GM18498 (cell line): ENCODE results near the gene BNIP5.

Source experiments
- ATAC-seq: cut with Tn5 transposase; IDR thresholded peaks from one replicate; pipeline ENCODE4 v1.9.1; 2021; ENCODE audit warnings: mild to moderate bottlenecking, moderate library complexity; ENCODE audit not compliant: unreplicated experiment

The BNIP5 gene

GRCh38 chr6:36336779-36337241 is at the start of gene BNIP5:
Gene BNIP5 (minus strand): TSS chr6:36336888. CDS start chr6:36330690, 6,198 bp downstream.
- ATAC-seq: no peak

- no peak for ATAC-seq
These were observed 47.4 kb upstream of the BNIP5 start for GRCh38 chr6:36384095-36384494.

GRCh38 chr6:36383606-36384005 is 46.9 kb upstream of the BNIP5 start:
- no peak for ATAC-seq

- no peak for ATAC-seq
These were observed 46.3 kb upstream of the BNIP5 start for GRCh38 chr6:36382976-36383375.

GRCh38 chr6:36381502-36382389 is 45.1 kb upstream of the BNIP5 start:
- no peak for ATAC-seq

GRCh38 chr6:36380166-36380565 is 43.5 kb upstream of the BNIP5 start:
- ATAC-seq: no peak

- ATAC-seq: no peak
These were observed 42.2 kb upstream of the BNIP5 start for GRCh38 chr6:36378936-36379335.

GRCh38 chr6:36378243-36378920 is 41.7 kb upstream of the BNIP5 start:
- ATAC-seq: no peak

GRCh38 chr6:36377594-36377993 is 40.9 kb upstream of the BNIP5 start:
- no peak for ATAC-seq

- no peak for ATAC-seq
These were observed 40.1 kb upstream of the BNIP5 start for GRCh38 chr6:36376742-36377141.

GRCh38 chr6:36376183-36376582 is 39.5 kb upstream of the BNIP5 start:
- ATAC-seq: no peak

GRCh38 chr6:36375644-36376155 is 39.0 kb upstream of the BNIP5 start:
- no peak for ATAC-seq

- ATAC-seq: no peak
These were observed 38.3 kb upstream of the BNIP5 start for GRCh38 chr6:36374972-36375371.

- no peak for ATAC-seq
These were observed 37.5 kb upstream of the BNIP5 start for GRCh38 chr6:36374194-36374593.

GRCh38 chr6:36373368-36374019 is 36.8 kb upstream of the BNIP5 start:
- ATAC-seq: no peak

- no peak for ATAC-seq
These were observed 35.4 kb upstream of the BNIP5 start for GRCh38 chr6:36372088-36372487.

GRCh38 chr6:36371211-36371610 is 34.5 kb upstream of the BNIP5 start:
- no peak for ATAC-seq

- ATAC-seq: no peak
These were observed 34.0 kb upstream of the BNIP5 start for GRCh38 chr6:36370638-36371037.

- no peak for ATAC-seq
These were observed 32.5 kb upstream of the BNIP5 start for GRCh38 chr6:36368921-36369865.

- ATAC-seq: no peak
These were observed 31.7 kb upstream of the BNIP5 start for GRCh38 chr6:36368421-36368820.
